K562 (cell line): ENCODE data around the gene CPLX3. TPM values are rescaled to one million over a fixed set of nuclear protein-coding genes. Genes with fewer than 3 reads are reported as not detected.

Experiments
- ATAC-seq: fragments of 200-7000 bp; cut with Tn5 transposase; 3 replicates; pipeline ENCODE4 v1.9.1; 2020; ENCODE audit warnings: moderate library complexity
- BruUV-seq: library from RNA; stranded (reverse); fragments of 400-500 nt; replicated peaks from 2 replicates; lab custom pipeline; 2021; lab: Mats Ljungman, UMichigan
- CTCF ChIA-PET: fragments of 300-600 bp; formaldehyde crosslinking; extraction: SDS; loops from one replicate; lab custom pipeline; 2021; ENCODE audit warnings: low intra/inter-chr PET ratio; lab: Yijun Ruan, JAX
- POLR2A ChIA-PET: fragments of 300-600, 350-650 bp; sonication (Branson Sonifier 250); formaldehyde crosslinking; extraction: SDS; loops from one replicate; lab custom pipeline; 2021; ENCODE audit warnings: antibody characterized with exemption, inconsistent platforms; lab: Yijun Ruan, JAX
- DNase-seq, 4 experiments: peaks; one replicate each; pipeline versions ENCODE4 v3.0.0 to v3.0.0-alpha.2; 2011 to 2018; ENCODE audit warnings: low spot score in 3 of 4, mixed read lengths in 3 of 4; ENCODE audit errors: extremely low read depth in 1 of 4
- FAIRE-seq: peaks from 2 replicates; lab custom pipeline; 2011; peaks lifted over from hg19 to GRCh38; lab: Jason Lieb, UNC
- H2AFZ ChIP-seq: 2 replicates; pipeline ENCODE4 v1.6.0; 2011; ENCODE audit warnings: low read depth, low read length, control low read depth, inconsistent platforms
- H3K27ac ChIP-seq: fragments of 200-600 bp; 3 replicates; pipeline ENCODE4 v1.8.0; 2011; ENCODE audit warnings: low read depth, mild to moderate bottlenecking, control low read depth, inconsistent platforms, low read length, moderate library complexity, mixed read lengths; ENCODE audit errors: extremely low read depth
- H3K27me3 ChIP-seq, 2 experiments: fragments of 300-600 bp in 1 of 2; 2 replicates in 1 of 2; 3 replicates in 1 of 2; pipeline versions ENCODE4 v1.6.0 to v1.8.0; 2011; ENCODE audit warnings: inconsistent platforms in 2 of 2, low read length in 2 of 2, mild to moderate bottlenecking in 1 of 2, mixed read lengths in 1 of 2, moderate library complexity in 1 of 2; ENCODE audit not compliant: control insufficient read depth in 2 of 2, insufficient read depth in 2 of 2
- H3K36me3 ChIP-seq: fragments of 300-600 bp; 3 replicates; pipeline ENCODE4 v1.8.0; 2011; ENCODE audit warnings: mild to moderate bottlenecking, low read length, inconsistent platforms; ENCODE audit not compliant: control insufficient read depth, insufficient read depth
- H3K4me1 ChIP-seq, 2 experiments: fragments of 200-600 bp in 1 of 2; replicated peaks in 1 of 2; 2 replicates in 1 of 2; 3 replicates in 1 of 2; pipeline versions ENCODE4 v1.5.1 to v1.8.0; 2011; ENCODE audit warnings: inconsistent platforms in 2 of 2, low read length in 2 of 2, mild to moderate bottlenecking in 1 of 2, mixed read lengths in 1 of 2, moderate library complexity in 1 of 2; ENCODE audit not compliant: control insufficient read depth in 2 of 2, insufficient read depth in 2 of 2
- H3K4me2 ChIP-seq: 2 replicates; pipeline ENCODE4 v1.6.1; 2011; ENCODE audit warnings: low read length, control low read depth, inconsistent platforms, mixed read lengths; ENCODE audit not compliant: insufficient read depth
- H3K4me3 ChIP-seq: fragments of 200-600 bp; sonication (generic), shearing (Covaris generic); 2 replicates; pipeline ENCODE4 v1.5.1; 2016; ENCODE audit warnings: control low read depth, inconsistent platforms
- H3K79me2 ChIP-seq: fragments of 200-600 bp; 3 replicates; pipeline ENCODE4 v1.8.0; 2011; ENCODE audit warnings: low read length, inconsistent platforms; ENCODE audit not compliant: control insufficient read depth, insufficient read depth
- H3K9ac ChIP-seq, 2 experiments: 2 replicates each; pipeline versions ENCODE4 v1.6.0 to v1.6.1; 2011; ENCODE audit warnings: low read depth in 2 of 2, low read length in 2 of 2, control low read depth in 1 of 2, inconsistent platforms in 1 of 2, mild to moderate bottlenecking in 1 of 2, mixed read lengths in 1 of 2; ENCODE audit not compliant: insufficient read depth in 1 of 2
- H3K9me1 ChIP-seq: one replicate; pipeline ENCODE4 v1.6.0; 2011; ENCODE audit warnings: inconsistent platforms, mild to moderate bottlenecking, low read length, moderate library complexity; ENCODE audit not compliant: control insufficient read depth, insufficient read depth
- H3K9me3 ChIP-seq: replicated peaks from 2 replicates; pipeline ENCODE4 v1.5.1; 2011; ENCODE audit warnings: low read depth, low read length, inconsistent platforms; ENCODE audit not compliant: control insufficient read depth, insufficient read depth
- H4K20me1 ChIP-seq: replicated peaks from 2 replicates; pipeline ENCODE4 v1.6.1; 2011; ENCODE audit warnings: low read length, inconsistent platforms, mixed read lengths; ENCODE audit not compliant: control insufficient read depth, insufficient read depth
- BDP1 ChIP-seq: IDR thresholded peaks from 3 replicates; pipeline ENCODE4 v1.6.1; 2011; ENCODE audit not compliant: insufficient read length, insufficient read depth
- DNMT1 ChIP-seq: fragments of 450-650 bp; IDR thresholded peaks from 2 replicates; pipeline ENCODE4 v1.6.1; 2016; ENCODE audit warnings: antibody characterized with exemption, mild to moderate bottlenecking
- GATAD2B ChIP-seq: fragments of 450-650 bp; IDR thresholded peaks from 2 replicates; pipeline ENCODE4 v1.6.1; 2017; ENCODE audit warnings: mild to moderate bottlenecking, borderline replicate concordance
- HIVEP1 ChIP-seq: fragments of 250-450 bp; sonication (Bioruptor Pico); IDR thresholded peaks from 2 replicates; pipeline ENCODE4 v1.4.0; 2020; ENCODE audit warnings: mild to moderate bottlenecking
- YY1 ChIP-seq, 3 experiments: IDR thresholded peaks; 2 replicates each; pipeline ENCODE4 v1.6.1; 2011; ENCODE audit warnings: low read length in 2 of 3, mild to moderate bottlenecking in 2 of 3, moderate library complexity in 2 of 3, borderline replicate concordance in 1 of 3, control low read depth in 1 of 3, low read depth in 1 of 3; ENCODE audit not compliant: insufficient read depth in 3 of 3, insufficient replicate concordance in 2 of 3, control insufficient read depth in 1 of 3, insufficient read length in 1 of 3; ENCODE audit errors: extremely low read depth in 1 of 3
- ZNF274 ChIP-seq: IDR thresholded peaks from 2 replicates; pipeline ENCODE4 v1.6.1; 2011; ENCODE audit warnings: low read depth, mild to moderate bottlenecking, low read length, moderate library complexity, borderline replicate concordance
- WGBS: fragments of 100-300 bp; shearing (Covaris generic); methylation state at CpG from one replicate; pipeline ENCODE4 v1.1.6; 2016; ENCODE audit warnings: low coverage, mixed read lengths; ENCODE audit not compliant: insufficient coverage; ENCODE audit errors: missing lambda C conversion rate; 5-methylcytosine and 5-hydroxymethylcytosine counted together
- in situ Hi-C: fragments of 300-500 bp; cut with MboI; formaldehyde crosslinking; loops from 4 replicates; pipeline ENCODE4 v1.15.0; 2018; ENCODE audit warnings: inconsistent platforms, mixed read lengths
- intact Hi-C: fragments of 100-400 bp; cut with micrococcal nuclease; formaldehyde crosslinking; loops from 2 replicates; pipeline ENCODE4 v1.14.2; 2022
- polyA plus RNA-seq, 8 experiments: library from polyadenylated mRNA; depleted of rRNA in 4 of 8; stranded (reverse) in 5 of 8; unstranded in 3 of 8; fragments of >200 nt; fragmentation: Nextera tagmentation in 2 of 8; fragmentation: Illumina TruSeq in 1 of 8; extraction: Ambion mirVana in 2 of 8; extraction: Trizol in 1 of 8; gene quantifications; 2 replicates each; pipeline versions ENCODE4 v1.2.1 to v1.2.3, GENCODE V29; 2011 to 2014; ENCODE audit warnings: inconsistent platforms in 1 of 8, missing spikeins in 1 of 8
- total RNA-seq, 7 experiments: library from RNA; depleted of rRNA in 6 of 7; stranded (reverse); fragments of >200 nt in 6 of 7; fragmentation: Illumina TruSeq in 2 of 7; extraction: Trizol in 2 of 7; gene quantifications; 2 replicates each; pipeline versions ENCODE4 v1.2.1 to v1.2.3, GENCODE V29; 2011 to 2021; ENCODE audit warnings: low replicate concordance in 1 of 7
- TF ChIP-seq, protein P1 (sequence below): IDR thresholded peaks from 2 replicates; pipeline ENCODE4 v1.6.1; 2011; ENCODE audit warnings: borderline replicate concordance, low read depth, mild to moderate bottlenecking, moderate library complexity, low read length; ENCODE audit not compliant: insufficient read depth, poor library complexity, severe bottlenecking
- TF ChIP-seq, protein P2 (sequence below), 3 experiments: fragments of 200-800 bp in 1 of 3; sonication (Bioruptor generic) in 1 of 3; sonication (generic) in 1 of 3; formaldehyde crosslinking in 1 of 3; IDR thresholded peaks; 2 replicates each; pipeline versions ENCODE4 v1.6.1 to v1.8.0; 2016 to 2022; ENCODE audit warnings: mild to moderate bottlenecking in 2 of 3, missing compliant biosample characterization in 2 of 3, missing genetic modification characterization in 2 of 3, missing genetic modification reagents in 1 of 3

Gene CPLX3
- total and polyA plus RNA-seq, 9 of the 15 experiments (the other 6 are each of a cell fraction or from before 2014, with no cell fraction given) = not detected

DNA sequence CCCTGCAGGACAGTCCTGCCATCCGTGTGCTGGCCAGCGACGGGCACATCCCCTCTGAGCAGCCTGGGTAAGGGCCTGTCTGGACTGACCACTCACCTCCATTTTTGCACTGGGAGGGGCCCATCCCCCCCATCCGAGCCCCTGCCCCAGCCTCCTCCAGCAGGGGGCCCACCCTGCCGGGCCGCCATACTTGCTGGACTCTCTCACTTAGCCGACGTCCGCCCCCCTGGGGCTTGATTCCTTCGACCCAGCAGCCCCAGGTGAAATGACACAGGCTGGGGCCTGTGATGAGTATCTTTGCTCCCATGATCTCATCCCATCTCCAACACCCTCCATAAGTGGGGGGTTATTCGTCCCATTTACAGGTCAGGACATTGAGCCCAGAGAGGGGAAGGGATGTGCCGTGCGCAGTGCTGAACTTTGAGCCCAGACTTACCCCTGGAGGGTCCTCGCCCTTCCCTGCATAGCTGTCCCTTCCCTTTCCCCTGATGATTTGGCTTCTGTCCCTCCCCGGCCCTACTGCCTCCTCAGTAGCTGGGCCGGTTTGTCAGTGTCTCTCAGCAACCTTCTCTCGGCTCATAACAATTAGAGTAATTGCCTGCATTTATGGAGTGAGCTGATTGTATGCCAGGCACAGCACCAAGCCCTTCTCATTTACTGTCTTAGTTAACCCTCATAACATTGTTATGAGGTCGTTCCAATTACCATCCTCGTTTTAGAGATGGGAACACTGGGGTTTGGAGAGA lies 9.6 kb upstream of the CPLX3 start:
- Histone ChIP-seq H3K4me2 (no peak overlapping the region), H3K4me3 (no peak overlapping the region), H3K27ac (no peak overlapping the region), H3K36me3 (no peaks in the 10 kb centered on the region), H3K79me2 (no peaks in the 10 kb centered on the region), H3K9me1 (no peaks in the 10 kb centered on the region), H3K9ac (peak overlapping the region in 1 of 2 experiments; percentile 17; a peak in 1 of 4 replicates), H4K20me1 (no peaks in the 10 kb centered on the region), H2AFZ (peak overlapping the region; percentile 63), H3K4me1 (peaks cover 6 to 30% of the 10 kb centered on the region in 2 experiments; a peak in 3 of 5 replicates), H3K27me3 (peaks cover 0 to 13% of the 10 kb centered on the region in 2 experiments; a peak in 2 of 5 replicates), H3K9me3 (no peaks in the 10 kb centered on the region)
- intact Hi-C loops = no loop called here
- CTCF ChIA-PET = no interaction called here
- FAIRE-seq (no peak), ATAC-seq (no peak), DNase-seq (peak in 2 of 4 experiments; percentile 41 to 49)
- TF ChIP-seq, protein P1, sequence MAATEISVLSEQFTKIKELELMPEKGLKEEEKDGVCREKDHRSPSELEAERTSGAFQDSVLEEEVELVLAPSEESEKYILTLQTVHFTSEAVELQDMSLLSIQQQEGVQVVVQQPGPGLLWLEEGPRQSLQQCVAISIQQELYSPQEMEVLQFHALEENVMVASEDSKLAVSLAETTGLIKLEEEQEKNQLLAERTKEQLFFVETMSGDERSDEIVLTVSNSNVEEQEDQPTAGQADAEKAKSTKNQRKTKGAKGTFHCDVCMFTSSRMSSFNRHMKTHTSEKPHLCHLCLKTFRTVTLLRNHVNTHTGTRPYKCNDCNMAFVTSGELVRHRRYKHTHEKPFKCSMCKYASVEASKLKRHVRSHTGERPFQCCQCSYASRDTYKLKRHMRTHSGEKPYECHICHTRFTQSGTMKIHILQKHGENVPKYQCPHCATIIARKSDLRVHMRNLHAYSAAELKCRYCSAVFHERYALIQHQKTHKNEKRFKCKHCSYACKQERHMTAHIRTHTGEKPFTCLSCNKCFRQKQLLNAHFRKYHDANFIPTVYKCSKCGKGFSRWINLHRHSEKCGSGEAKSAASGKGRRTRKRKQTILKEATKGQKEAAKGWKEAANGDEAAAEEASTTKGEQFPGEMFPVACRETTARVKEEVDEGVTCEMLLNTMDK = peak; percentile 72
- TF ChIP-seq ZNF274 = no peak
- no peak for TF ChIP-seq GATAD2B
- TF ChIP-seq BDP1 = no peak
- TF ChIP-seq HIVEP1 = no peak
- peak in 2 of 3 experiments; percentile 20 to 63 for TF ChIP-seq YY1 (IDR thresholded peaks at IDR 0.05; ENCODE audit: borderline replicate concordance in 1 of 3, control insufficient read depth in 1 of 3, extremely low read depth in 1 of 3, insufficient read depth in 3 of 3, insufficient read length in 1 of 3, insufficient replicate concordance in 2 of 3, low read depth in 1 of 3, low read length in 2 of 3)
- no peak for TF ChIP-seq DNMT1
- TF ChIP-seq, protein P2, sequence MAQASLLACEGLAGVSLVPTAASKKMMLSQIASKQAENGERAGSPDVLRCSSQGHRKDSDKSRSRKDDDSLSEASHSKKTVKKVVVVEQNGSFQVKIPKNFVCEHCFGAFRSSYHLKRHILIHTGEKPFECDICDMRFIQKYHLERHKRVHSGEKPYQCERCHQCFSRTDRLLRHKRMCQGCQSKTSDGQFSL (CRISPR knock-in tag; IDR thresholded peaks at IDR 0.05) = peak; percentile 88
- TF ChIP-seq, protein P2 (tag; IDR thresholded peaks at IDR 0.05) = 0 out of 4 replicates have a peak, but pooled peaks of 1 of the 2 experiments have one; percentile 22
- BruUV-seq = no TSS peak
- POLR2A ChIA-PET = interaction anchor here (1.2 kb wide), 1 partner anchor 14 kb away, joined by 3 read pairs; no protein-coding TSS in a partner anchor
- in situ Hi-C loops = no loop called here
- WGBS = 29% methylated on average over 18 of the region's 19 CpGs
